ENCODE results near the gene TSEN54. TPM values are rescaled to one million over a fixed set of nuclear protein-coding genes. Genes with fewer than 3 reads are reported as not detected.

Gene TSEN54
- total and polyA plus RNA-seq, 4 donors, result 9.1 to 15.1 (median 12.3) TPM

DNA sequence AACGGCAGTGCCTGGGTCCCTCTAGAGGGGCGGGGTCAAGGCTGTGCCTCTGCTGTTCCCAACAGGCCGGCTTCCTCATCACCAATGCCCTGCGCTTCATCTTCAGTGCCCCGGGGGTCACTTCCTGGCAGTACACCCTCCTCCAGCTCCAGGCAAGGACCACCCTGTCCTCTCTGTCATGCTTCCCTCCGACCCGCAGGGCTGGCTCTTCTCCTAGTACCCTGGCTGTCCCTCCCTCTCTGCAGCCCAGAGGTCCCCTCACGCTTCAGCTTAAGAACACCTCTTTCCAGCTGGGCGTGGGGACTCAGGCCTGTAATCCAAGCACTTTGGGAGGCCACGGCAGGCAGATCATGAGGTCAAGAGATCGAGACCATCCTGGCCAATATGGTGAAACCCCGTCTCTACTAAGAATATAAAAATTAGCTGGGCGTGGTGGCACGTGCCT lies 26.8 kb upstream of the TSEN54 start:
- Histone ChIP-seq H3K9ac (ENCODE audit: low read depth in 1 of 2, low read length in 2 of 2) (no peak overlapping the region), H3K4me1 (ENCODE audit: control insufficient read depth in 4 of 4, insufficient read depth in 4 of 4, low read length in 3 of 4) (peaks cover 0 to 22% (median 4%) of the 10 kb centered on the region in 4 donors), H3K36me3 (ENCODE audit: control insufficient read depth in 4 of 4, insufficient read depth in 3 of 4, low read depth in 1 of 4, low read length in 3 of 4) (peaks cover 0 to 32% (median 10%) of the 10 kb centered on the region in 4 donors), H3K9me3 (ENCODE audit: control insufficient read depth in 4 of 4, low read length in 3 of 4) (no peaks in the 10 kb centered on the region), H3K27ac (ENCODE audit: low read depth in 1 of 2, low read length in 2 of 2) (no peak overlapping the region), H3K27me3 (ENCODE audit: control insufficient read depth in 4 of 4, insufficient read depth in 4 of 4, low read length in 3 of 4) (no peaks in the 10 kb centered on the region), H3K4me3 (ENCODE audit: low read depth in 1 of 3, low read length in 3 of 3) (no peak overlapping the region)
- TF ChIP-seq SP1 (IDR thresholded peaks at IDR 0.05) (no peak), RXRA (IDR thresholded peaks at IDR 0.05) (no peak), ATF3 (IDR thresholded peaks at IDR 0.05) (no peak), FOXA1 (IDR thresholded peaks at IDR 0.05) (no peak), EGR1 (IDR thresholded peaks at IDR 0.05; ENCODE audit: low read depth in 2 of 2) (no peak), YY1 (IDR thresholded peaks at IDR 0.05) (no peak), RAD21 (IDR thresholded peaks at IDR 0.05) (no peak), GABPA (IDR thresholded peaks at IDR 0.05 in 1 of 2, conservative IDR thresholded peaks at IDR 0.05 in 1 of 2) (no peak), FOXA2 (IDR thresholded peaks at IDR 0.05) (no peak), TAF1 (conservative IDR thresholded peaks at IDR 0.05) (no peak), HNF4G (IDR thresholded peaks at IDR 0.05) (no peak), JUND (IDR thresholded peaks at IDR 0.05) (no peak)
- TF ChIP-seq, protein P1, sequence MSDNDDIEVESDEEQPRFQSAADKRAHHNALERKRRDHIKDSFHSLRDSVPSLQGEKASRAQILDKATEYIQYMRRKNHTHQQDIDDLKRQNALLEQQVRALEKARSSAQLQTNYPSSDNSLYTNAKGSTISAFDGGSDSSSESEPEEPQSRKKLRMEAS (IDR thresholded peaks at IDR 0.05), result no peak
- 83% methylated on average over 14 of the region's 14 CpGs for WGBS
- no peak for DNase-seq (ENCODE audit: low spot score)

GRCh38 chr17:75490173-75490743 lies 26.1 kb upstream of the TSEN54 start:
- peaks cover 0 to 22% (median 4%) of the 10 kb centered on the region in 4 donors for H3K4me1 ChIP-seq (ENCODE audit: control insufficient read depth in 4 of 4, insufficient read depth in 4 of 4, low read length in 3 of 4)
- H3K36me3 ChIP-seq (ENCODE audit: control insufficient read depth in 4 of 4, insufficient read depth in 3 of 4, low read depth in 1 of 4, low read length in 3 of 4), result peaks cover 0 to 39% (median 12%) of the 10 kb centered on the region in 4 donors
- no peaks in the 10 kb centered on the region for H3K9me3 ChIP-seq (ENCODE audit: control insufficient read depth in 4 of 4, low read length in 3 of 4)
- no peak for DNase-seq (ENCODE audit: low spot score)
- no peaks in the 10 kb centered on the region for H3K27me3 ChIP-seq (ENCODE audit: control insufficient read depth in 4 of 4, insufficient read depth in 4 of 4, low read length in 3 of 4)
- H3K9ac ChIP-seq (ENCODE audit: low read depth in 1 of 2, low read length in 2 of 2), result no peak overlapping the region
- WGBS, result 66% methylated on average over 14 of the region's 14 CpGs
- no peak for TF ChIP-seq YY1 (IDR thresholded peaks at IDR 0.05)
- no peak for TF ChIP-seq SP1 (IDR thresholded peaks at IDR 0.05)
- TF ChIP-seq, protein P2, sequence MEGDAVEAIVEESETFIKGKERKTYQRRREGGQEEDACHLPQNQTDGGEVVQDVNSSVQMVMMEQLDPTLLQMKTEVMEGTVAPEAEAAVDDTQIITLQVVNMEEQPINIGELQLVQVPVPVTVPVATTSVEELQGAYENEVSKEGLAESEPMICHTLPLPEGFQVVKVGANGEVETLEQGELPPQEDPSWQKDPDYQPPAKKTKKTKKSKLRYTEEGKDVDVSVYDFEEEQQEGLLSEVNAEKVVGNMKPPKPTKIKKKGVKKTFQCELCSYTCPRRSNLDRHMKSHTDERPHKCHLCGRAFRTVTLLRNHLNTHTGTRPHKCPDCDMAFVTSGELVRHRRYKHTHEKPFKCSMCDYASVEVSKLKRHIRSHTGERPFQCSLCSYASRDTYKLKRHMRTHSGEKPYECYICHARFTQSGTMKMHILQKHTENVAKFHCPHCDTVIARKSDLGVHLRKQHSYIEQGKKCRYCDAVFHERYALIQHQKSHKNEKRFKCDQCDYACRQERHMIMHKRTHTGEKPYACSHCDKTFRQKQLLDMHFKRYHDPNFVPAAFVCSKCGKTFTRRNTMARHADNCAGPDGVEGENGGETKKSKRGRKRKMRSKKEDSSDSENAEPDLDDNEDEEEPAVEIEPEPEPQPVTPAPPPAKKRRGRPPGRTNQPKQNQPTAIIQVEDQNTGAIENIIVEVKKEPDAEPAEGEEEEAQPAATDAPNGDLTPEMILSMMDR (IDR thresholded peaks at IDR 0.05; ENCODE audit: low read depth, low read length, missing input control), result no peak
- no peak for TF ChIP-seq FOXA2 (IDR thresholded peaks at IDR 0.05)
- TF ChIP-seq TAF1 (conservative IDR thresholded peaks at IDR 0.05), result no peak
- TF ChIP-seq, protein P1 (IDR thresholded peaks at IDR 0.05), result no peak
- TF ChIP-seq RAD21 (IDR thresholded peaks at IDR 0.05), result no peak
- no peak for TF ChIP-seq HNF4A (conservative IDR thresholded peaks at IDR 0.05)
- TF ChIP-seq ATF3 (IDR thresholded peaks at IDR 0.05), result no peak
- TF ChIP-seq GABPA (IDR thresholded peaks at IDR 0.05 in 1 of 2, conservative IDR thresholded peaks at IDR 0.05 in 1 of 2), result no peak
- no peak for TF ChIP-seq RXRA (IDR thresholded peaks at IDR 0.05)
- TF ChIP-seq EGR1 (IDR thresholded peaks at IDR 0.05; ENCODE audit: low read depth in 2 of 2), result no peak
- TF ChIP-seq HNF4G (IDR thresholded peaks at IDR 0.05), result no peak
- H3K27ac ChIP-seq (ENCODE audit: low read depth in 1 of 2, low read length in 2 of 2), result peak overlapping the region in 1 of 2 donors; percentile 16
- H3K4me3 ChIP-seq (ENCODE audit: low read depth in 1 of 3, low read length in 3 of 3), result no peak overlapping the region
